Neural crest cell (in vitro differentiated cells): ENCODE results near the gene FNBP1L. TPM values are rescaled to one million over a fixed set of nuclear protein-coding genes. Genes with fewer than 3 reads are reported as not detected.

Source experiments
- DNase-seq: peaks from one replicate; pipeline ENCODE4 v3.0.0; 2021; ENCODE audit warnings: low read depth, mixed read lengths, low spot score
- H3K27ac Mint-ChIP-seq: one replicate; pipeline ENCODE4 v1.8.0; 2021; ENCODE audit warnings: mild to moderate bottlenecking, mixed read lengths; ENCODE audit not compliant: unreplicated experiment
- H3K27me3 Mint-ChIP-seq: 2 replicates; pipeline ENCODE4 v1.8.0; 2021; ENCODE audit warnings: low read depth, mild to moderate bottlenecking, mixed read lengths
- H3K36me3 Mint-ChIP-seq: 2 replicates; pipeline ENCODE4 v1.8.0; 2021; ENCODE audit warnings: low read depth, mild to moderate bottlenecking, mixed read lengths
- H3K4me1 Mint-ChIP-seq: 2 replicates; pipeline ENCODE4 v1.8.0; 2021; ENCODE audit warnings: mixed read lengths
- H3K4me3 Mint-ChIP-seq: one replicate; pipeline ENCODE4 v1.8.0; 2021; ENCODE audit warnings: mild to moderate bottlenecking, mixed read lengths
- H3K9me3 Mint-ChIP-seq: 2 replicates; pipeline ENCODE4 v1.8.0; 2021; ENCODE audit warnings: mixed read lengths
- CTCF ChIP-seq: fragments of 200-600 bp; sonication (generic); conservative IDR thresholded peaks from 2 replicates; pipeline ENCODE4 v1.5.0; 2021; ENCODE audit warnings: antibody characterized with exemption, mild to moderate bottlenecking
- total RNA-seq: library from RNA; stranded (reverse); gene quantifications from 2 replicates; pipeline ENCODE4 v1.2.1, GENCODE V29; 2021

Gene FNBP1L
- total RNA-seq, 1 donor from 2014 or later, result 60.9 TPM

- H3K4me3 Mint-ChIP-seq, result peak overlapping the region; percentile 98
- no peaks in the 10 kb centered on the region for H3K9me3 Mint-ChIP-seq
- peak overlapping the region; percentile 99 for H3K27ac Mint-ChIP-seq
- H3K4me1 Mint-ChIP-seq, result peaks cover 53% of the 10 kb centered on the region
- no peak for TF ChIP-seq CTCF
- no peak for DNase-seq
- no peaks in the 10 kb centered on the region for H3K27me3 Mint-ChIP-seq
- no peaks in the 10 kb centered on the region for H3K36me3 Mint-ChIP-seq
These were observed 1.3 kb downstream of the FNBP1L start for GRCh38 chr1:93448983-93449804.

- Mint-ChIP-seq H3K27ac (no peak overlapping the region), H3K9me3 (no peaks in the 10 kb centered on the region), H3K4me1 (peaks cover 54% of the 10 kb centered on the region), H3K27me3 (no peaks in the 10 kb centered on the region), H3K4me3 (peak overlapping the region; percentile 77), H3K36me3 (no peaks in the 10 kb centered on the region)
- no peak for TF ChIP-seq CTCF
- no peak for DNase-seq
These were observed 2.4 kb downstream of the FNBP1L start for GRCh38 chr1:93450321-93450720.

- DNase-seq, result no peak
- H3K27me3 Mint-ChIP-seq, result no peaks in the 10 kb centered on the region
- peaks cover 9% of the 10 kb centered on the region for H3K36me3 Mint-ChIP-seq
- no peaks in the 10 kb centered on the region for H3K9me3 Mint-ChIP-seq
- no peak for TF ChIP-seq CTCF
- no peak overlapping the region for H3K4me3 Mint-ChIP-seq
- no peak overlapping the region for H3K27ac Mint-ChIP-seq
- H3K4me1 Mint-ChIP-seq, result peaks cover 50% of the 10 kb centered on the region
These were observed 6.0 kb downstream of the FNBP1L start for GRCh38 chr1:93453911-93454310.

GRCh38 chr1:93459126-93459525 lies 11.2 kb downstream of the FNBP1L start:
- H3K27me3 Mint-ChIP-seq, result no peaks in the 10 kb centered on the region
- H3K4me1 Mint-ChIP-seq, result peaks cover 27% of the 10 kb centered on the region
- no peaks in the 10 kb centered on the region for H3K9me3 Mint-ChIP-seq
- TF ChIP-seq CTCF, result no peak
- no peak overlapping the region for H3K27ac Mint-ChIP-seq
- peaks cover 14% of the 10 kb centered on the region for H3K36me3 Mint-ChIP-seq
- DNase-seq, result no peak
- H3K4me3 Mint-ChIP-seq, result no peak overlapping the region

- Mint-ChIP-seq H3K9me3 (peaks cover 9% of the 10 kb centered on the region), H3K36me3 (peaks cover 27% of the 10 kb centered on the region), H3K4me1 (peaks cover 21% of the 10 kb centered on the region), H3K27me3 (no peaks in the 10 kb centered on the region), H3K27ac (no peak overlapping the region), H3K4me3 (no peak overlapping the region)
- no peak for TF ChIP-seq CTCF
- no peak for DNase-seq
These were observed 13.3 kb downstream of the FNBP1L start for GRCh38 chr1:93461236-93461635.
